Suprapubic skin (tissue), 3 donors: Measurements from ENCODE around the gene SEMA3F.

Source experiments
- CTCF ChIP-seq, 2 donors: fragments of 200-600 bp in 1 of 2; fragments of 450-650 bp in 1 of 2; sonication (generic) in 1 of 2; IDR thresholded peaks; one replicate each; pipeline ENCODE4 v1.5.1; 2016 to 2019; ENCODE audit warnings: antibody characterized with exemption in 2 of 2, mild to moderate bottlenecking in 1 of 2, moderate library complexity in 1 of 2
- POLR2A ChIP-seq, 2 donors: fragments of 450-650 bp; IDR thresholded peaks; one replicate each; pipeline ENCODE4 v1.6.1; 2017; ENCODE audit warnings: antibody characterized with exemption in 2 of 2, mild to moderate bottlenecking in 2 of 2, moderate library complexity in 2 of 2

- TF ChIP-seq CTCF (IDR thresholded peaks at IDR 0.05): no peak
- no peak for TF ChIP-seq POLR2A (IDR thresholded peaks at IDR 0.05)
These were observed 59.7 kb downstream of the SEMA3F start for GRCh38 chr3:50214824-50215223.
